OCI-LY3 (cell line): ENCODE measurements around the gene MYH9.
"Not testable (repeated sequence)": the region's sequence is repeated elsewhere in the genome, so short reads cannot be mapped to it uniquely, and the experiment has no call there.

Experiments
- EZH2phosphoT487 ChIP-seq: fragments of 200-600 bp; shearing (Covaris generic); IDR thresholded peaks from 2 replicates; pipeline ENCODE4 v1.6.1; 2018; ENCODE audit warnings: antibody characterized with exemption, mixed run types, low read depth
- TF ChIP-seq, protein P1 (sequence below): fragments of 200-600, 300-600 bp; sonication (generic); IDR thresholded peaks from 2 replicates; pipeline ENCODE4 v1.5.1; 2014; ENCODE audit warnings: antibody characterized with exemption, low read length, low read depth

DNA sequence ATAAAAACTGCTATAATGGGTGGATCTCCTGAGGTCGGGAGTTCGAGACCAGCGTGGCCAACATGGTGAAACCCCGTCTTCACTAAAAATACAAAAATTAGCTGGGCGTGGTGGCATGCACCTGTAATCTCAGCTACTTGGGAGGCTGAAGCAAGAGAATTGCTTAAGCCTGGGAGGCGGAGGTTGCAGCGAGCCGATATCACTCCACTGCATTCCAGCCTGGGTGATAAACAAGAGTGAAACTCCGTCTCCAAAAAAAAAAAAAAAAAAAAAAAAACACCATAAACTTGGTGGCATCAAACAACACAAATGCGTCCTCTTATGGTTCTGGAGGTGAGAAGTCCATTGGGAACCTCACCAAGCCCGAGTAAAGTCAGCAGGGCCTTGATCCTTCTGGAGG is 40.2 kb upstream of the MYH9 start:
- TF ChIP-seq, protein P1, sequence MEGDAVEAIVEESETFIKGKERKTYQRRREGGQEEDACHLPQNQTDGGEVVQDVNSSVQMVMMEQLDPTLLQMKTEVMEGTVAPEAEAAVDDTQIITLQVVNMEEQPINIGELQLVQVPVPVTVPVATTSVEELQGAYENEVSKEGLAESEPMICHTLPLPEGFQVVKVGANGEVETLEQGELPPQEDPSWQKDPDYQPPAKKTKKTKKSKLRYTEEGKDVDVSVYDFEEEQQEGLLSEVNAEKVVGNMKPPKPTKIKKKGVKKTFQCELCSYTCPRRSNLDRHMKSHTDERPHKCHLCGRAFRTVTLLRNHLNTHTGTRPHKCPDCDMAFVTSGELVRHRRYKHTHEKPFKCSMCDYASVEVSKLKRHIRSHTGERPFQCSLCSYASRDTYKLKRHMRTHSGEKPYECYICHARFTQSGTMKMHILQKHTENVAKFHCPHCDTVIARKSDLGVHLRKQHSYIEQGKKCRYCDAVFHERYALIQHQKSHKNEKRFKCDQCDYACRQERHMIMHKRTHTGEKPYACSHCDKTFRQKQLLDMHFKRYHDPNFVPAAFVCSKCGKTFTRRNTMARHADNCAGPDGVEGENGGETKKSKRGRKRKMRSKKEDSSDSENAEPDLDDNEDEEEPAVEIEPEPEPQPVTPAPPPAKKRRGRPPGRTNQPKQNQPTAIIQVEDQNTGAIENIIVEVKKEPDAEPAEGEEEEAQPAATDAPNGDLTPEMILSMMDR = not testable (repeated sequence)
- TF ChIP-seq EZH2phosphoT487 = not testable (repeated sequence)
